Measurements from ENCODE around the gene FBXL4. TPM values are rescaled to one million over a fixed set of nuclear protein-coding genes. Genes with fewer than 3 reads are reported as not detected.
A peak's percentile ranks its signal among the peaks of the same experiment; 100 is the strongest.

Gene FBXL4
- total RNA-seq, 1 donor from 2014 or later = 30.9 TPM

- peaks cover 9% of the 10 kb centered on the region for H3K9me3 Mint-ChIP-seq (ENCODE audit: unreplicated experiment)
- peaks cover 8% of the 10 kb centered on the region for H3K27me3 Mint-ChIP-seq (ENCODE audit: unreplicated experiment)
- peaks cover 28% of the 10 kb centered on the region for H3K36me3 Mint-ChIP-seq (ENCODE audit: unreplicated experiment)
- H3K4me3 Mint-ChIP-seq (ENCODE audit: unreplicated experiment) = no peak overlapping the region
- H3K4me1 Mint-ChIP-seq (ENCODE audit: low read depth, unreplicated experiment) = peaks cover 26% of the 10 kb centered on the region
- no peak for TF ChIP-seq CTCF (IDR thresholded peaks at IDR 0.05; ENCODE audit: partially characterized antibody, unreplicated experiment)
- DNase-seq = no peak
- H3K27ac Mint-ChIP-seq (ENCODE audit: unreplicated experiment) = no peak overlapping the region
These were observed 3.6 kb downstream of the FBXL4 start for GRCh38 chr6:98944168-98944567.

- DNase-seq = no peak
- Mint-ChIP-seq H3K27ac (ENCODE audit: unreplicated experiment) (peak overlapping the region; percentile 31), H3K9me3 (ENCODE audit: unreplicated experiment) (peaks cover 9% of the 10 kb centered on the region), H3K36me3 (ENCODE audit: unreplicated experiment) (peaks cover 39% of the 10 kb centered on the region), H3K27me3 (ENCODE audit: unreplicated experiment) (peaks cover 8% of the 10 kb centered on the region), H3K4me1 (ENCODE audit: low read depth, unreplicated experiment) (peaks cover 26% of the 10 kb centered on the region), H3K4me3 (ENCODE audit: unreplicated experiment) (no peak overlapping the region)
- TF ChIP-seq CTCF (IDR thresholded peaks at IDR 0.05; ENCODE audit: partially characterized antibody, unreplicated experiment) = peak; percentile 17
These were observed 5.4 kb downstream of the FBXL4 start for GRCh38 chr6:98942263-98942803.

- peak overlapping the region; percentile 77 for H3K27ac Mint-ChIP-seq (ENCODE audit: unreplicated experiment)
- H3K4me3 Mint-ChIP-seq (ENCODE audit: unreplicated experiment) = no peak overlapping the region
- peaks cover 19% of the 10 kb centered on the region for H3K4me1 Mint-ChIP-seq (ENCODE audit: low read depth, unreplicated experiment)
- peaks cover 6% of the 10 kb centered on the region for H3K9me3 Mint-ChIP-seq (ENCODE audit: unreplicated experiment)
- peaks cover 41% of the 10 kb centered on the region for H3K36me3 Mint-ChIP-seq (ENCODE audit: unreplicated experiment)
- H3K27me3 Mint-ChIP-seq (ENCODE audit: unreplicated experiment) = no peaks in the 10 kb centered on the region
- no peak for TF ChIP-seq CTCF (IDR thresholded peaks at IDR 0.05; ENCODE audit: partially characterized antibody, unreplicated experiment)
- DNase-seq = no peak
These were observed 6.4 kb downstream of the FBXL4 start for GRCh38 chr6:98941319-98941718.

- no peak overlapping the region for H3K4me3 Mint-ChIP-seq (ENCODE audit: unreplicated experiment)
- H3K36me3 Mint-ChIP-seq (ENCODE audit: unreplicated experiment) = peaks cover 29% of the 10 kb centered on the region
- peaks cover 10% of the 10 kb centered on the region for H3K9me3 Mint-ChIP-seq (ENCODE audit: unreplicated experiment)
- peaks cover 1% of the 10 kb centered on the region for H3K27me3 Mint-ChIP-seq (ENCODE audit: unreplicated experiment)
- no peak for DNase-seq
- no peak overlapping the region for H3K27ac Mint-ChIP-seq (ENCODE audit: unreplicated experiment)
- no peak for TF ChIP-seq CTCF (IDR thresholded peaks at IDR 0.05; ENCODE audit: partially characterized antibody, unreplicated experiment)
- H3K4me1 Mint-ChIP-seq (ENCODE audit: low read depth, unreplicated experiment) = peaks cover 18% of the 10 kb centered on the region
These were observed 10.4 kb downstream of the FBXL4 start for GRCh38 chr6:98937351-98937750.

- peaks cover 44% of the 10 kb centered on the region for H3K4me1 Mint-ChIP-seq (ENCODE audit: low read depth, unreplicated experiment)
- H3K27ac Mint-ChIP-seq (ENCODE audit: unreplicated experiment) = peak overlapping the region; percentile 91
- H3K27me3 Mint-ChIP-seq (ENCODE audit: unreplicated experiment) = peaks cover 3% of the 10 kb centered on the region
- H3K9me3 Mint-ChIP-seq (ENCODE audit: unreplicated experiment) = peaks cover 9% of the 10 kb centered on the region
- peak overlapping the region; percentile 76 for H3K4me3 Mint-ChIP-seq (ENCODE audit: unreplicated experiment)
- no peak for DNase-seq
- peaks cover 2% of the 10 kb centered on the region for H3K36me3 Mint-ChIP-seq (ENCODE audit: unreplicated experiment)
- no peak for TF ChIP-seq CTCF (IDR thresholded peaks at IDR 0.05; ENCODE audit: partially characterized antibody, unreplicated experiment)
These were observed 15.4 kb downstream of the FBXL4 start for GRCh38 chr6:98932381-98932780.
